MM.1S (cell line): Measurements from ENCODE around the gene QRICH1.

Experiments used
- EZH2 ChIP-seq: fragments of 300-600 bp; sonication (generic); optimal IDR thresholded peaks from 2 replicates; pipeline ENCODE3; 2017; ENCODE audit warnings: low read depth, mild to moderate bottlenecking, antibody characterized with exemption, low read length, mixed read lengths
- EZH2phosphoT487 ChIP-seq: fragments of 300-600 bp; sonication (generic); IDR thresholded peaks from 2 replicates; pipeline ENCODE4 v1.6.1; 2018; ENCODE audit warnings: antibody characterized with exemption, low read length
- TF ChIP-seq, protein P1 (sequence below): fragments of 300-600 bp; sonication (generic); IDR thresholded peaks from 2 replicates; pipeline ENCODE4 v1.5.1; 2016; ENCODE audit warnings: antibody characterized with exemption, low read length, mixed read lengths

- TF ChIP-seq, protein P1, sequence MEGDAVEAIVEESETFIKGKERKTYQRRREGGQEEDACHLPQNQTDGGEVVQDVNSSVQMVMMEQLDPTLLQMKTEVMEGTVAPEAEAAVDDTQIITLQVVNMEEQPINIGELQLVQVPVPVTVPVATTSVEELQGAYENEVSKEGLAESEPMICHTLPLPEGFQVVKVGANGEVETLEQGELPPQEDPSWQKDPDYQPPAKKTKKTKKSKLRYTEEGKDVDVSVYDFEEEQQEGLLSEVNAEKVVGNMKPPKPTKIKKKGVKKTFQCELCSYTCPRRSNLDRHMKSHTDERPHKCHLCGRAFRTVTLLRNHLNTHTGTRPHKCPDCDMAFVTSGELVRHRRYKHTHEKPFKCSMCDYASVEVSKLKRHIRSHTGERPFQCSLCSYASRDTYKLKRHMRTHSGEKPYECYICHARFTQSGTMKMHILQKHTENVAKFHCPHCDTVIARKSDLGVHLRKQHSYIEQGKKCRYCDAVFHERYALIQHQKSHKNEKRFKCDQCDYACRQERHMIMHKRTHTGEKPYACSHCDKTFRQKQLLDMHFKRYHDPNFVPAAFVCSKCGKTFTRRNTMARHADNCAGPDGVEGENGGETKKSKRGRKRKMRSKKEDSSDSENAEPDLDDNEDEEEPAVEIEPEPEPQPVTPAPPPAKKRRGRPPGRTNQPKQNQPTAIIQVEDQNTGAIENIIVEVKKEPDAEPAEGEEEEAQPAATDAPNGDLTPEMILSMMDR, result no peak
- TF ChIP-seq EZH2 (no peak), EZH2phosphoT487 (no peak)
Observed at GRCh38 chr3:48999085-48999858, 94.6 kb downstream of the QRICH1 start.
